Upper lobe of left lung (tissue), 4 donors: ENCODE measurements around the gene MED13L.

ENCODE experiments used
- CTCF ChIP-seq, 6 experiments: fragments of 450-650 bp in 4 of 6; fragments of 200-600 bp in 2 of 6; sonication (generic) in 2 of 6; IDR thresholded peaks; one replicate each; pipeline ENCODE4 v1.5.1; 2016 to 2019; ENCODE audit warnings: antibody characterized with exemption in 6 of 6
- EP300 ChIP-seq, 4 donors: sonication (generic); formaldehyde crosslinking; IDR thresholded peaks; one replicate each; pipeline ENCODE4 v1.5.1; 2017; ENCODE audit warnings: antibody characterized with exemption in 4 of 4, control low read depth in 2 of 4
- POLR2A ChIP-seq, 4 donors: fragments of 450-650 bp; IDR thresholded peaks; one replicate each; pipeline ENCODE4 v1.5.1; 2016 to 2017; ENCODE audit warnings: antibody characterized with exemption in 4 of 4, mild to moderate bottlenecking in 2 of 4

GRCh38 chr12:116222358-116222757, 55.1 kb downstream of the MED13L start:
- TF ChIP-seq CTCF (IDR thresholded peaks at IDR 0.05): no peak
- TF ChIP-seq EP300 (IDR thresholded peaks at IDR 0.05): peak; percentile 44 to 99 (median 70)
- TF ChIP-seq POLR2A (IDR thresholded peaks at IDR 0.05): no peak
